HFFc6 (cell line): Measurements from ENCODE around the gene ACTG1. TPM values are rescaled to one million over a fixed set of nuclear protein-coding genes. Genes with fewer than 3 reads are reported as not detected.
A peak's percentile ranks its signal among the peaks of the same experiment; 100 is the strongest.

Experiments
- DNase-seq: peaks from one replicate; pipeline ENCODE4 v3.0.0-alpha.2; 2018
- H3K27ac Mint-ChIP-seq: 2 replicates; pipeline ENCODE4 v1.8.0; 2020; ENCODE audit warnings: mild to moderate bottlenecking, mixed read lengths
- H3K27me3 Mint-ChIP-seq: 2 replicates; pipeline ENCODE4 v1.8.0; 2021; ENCODE audit warnings: mild to moderate bottlenecking, moderate library complexity, mixed read lengths; ENCODE audit not compliant: insufficient read depth
- H3K36me3 Mint-ChIP-seq: 2 replicates; pipeline ENCODE4 v1.8.0; 2021; ENCODE audit warnings: low read depth, mixed read lengths
- H3K4me1 Mint-ChIP-seq: 2 replicates; pipeline ENCODE4 v1.8.0; 2020; ENCODE audit warnings: low read depth, mixed read lengths
- H3K4me3 Mint-ChIP-seq: 2 replicates; pipeline ENCODE4 v1.8.0; 2020; ENCODE audit warnings: mild to moderate bottlenecking, moderate library complexity, mixed read lengths
- H3K9me3 Mint-ChIP-seq: 2 replicates; pipeline ENCODE4 v1.8.0; 2020; ENCODE audit warnings: mild to moderate bottlenecking, mixed read lengths
- total RNA-seq, 6 experiments: library from RNA; stranded (reverse); fragmentation: NEBNext Ultra II Directional; extraction: Animal tissue kit (Norgen Biotek cat#: 25700); gene quantifications; 2 replicates in 1 of 6; 3 replicates in 5 of 6; pipeline ENCODE4 v1.2.3, GENCODE V29; 2021
- TF ChIP-seq, protein P1 (sequence below): fragments of 200-600 bp; sonication (generic); IDR thresholded peaks from 2 replicates; pipeline ENCODE4 v1.5.0; 2021; ENCODE audit warnings: antibody characterized with exemption, mild to moderate bottlenecking

The ACTG1 gene
- total RNA-seq, 6 experiments from 2014 or later = 7,891 to 11,135 (median 9,908) TPM

DNA sequence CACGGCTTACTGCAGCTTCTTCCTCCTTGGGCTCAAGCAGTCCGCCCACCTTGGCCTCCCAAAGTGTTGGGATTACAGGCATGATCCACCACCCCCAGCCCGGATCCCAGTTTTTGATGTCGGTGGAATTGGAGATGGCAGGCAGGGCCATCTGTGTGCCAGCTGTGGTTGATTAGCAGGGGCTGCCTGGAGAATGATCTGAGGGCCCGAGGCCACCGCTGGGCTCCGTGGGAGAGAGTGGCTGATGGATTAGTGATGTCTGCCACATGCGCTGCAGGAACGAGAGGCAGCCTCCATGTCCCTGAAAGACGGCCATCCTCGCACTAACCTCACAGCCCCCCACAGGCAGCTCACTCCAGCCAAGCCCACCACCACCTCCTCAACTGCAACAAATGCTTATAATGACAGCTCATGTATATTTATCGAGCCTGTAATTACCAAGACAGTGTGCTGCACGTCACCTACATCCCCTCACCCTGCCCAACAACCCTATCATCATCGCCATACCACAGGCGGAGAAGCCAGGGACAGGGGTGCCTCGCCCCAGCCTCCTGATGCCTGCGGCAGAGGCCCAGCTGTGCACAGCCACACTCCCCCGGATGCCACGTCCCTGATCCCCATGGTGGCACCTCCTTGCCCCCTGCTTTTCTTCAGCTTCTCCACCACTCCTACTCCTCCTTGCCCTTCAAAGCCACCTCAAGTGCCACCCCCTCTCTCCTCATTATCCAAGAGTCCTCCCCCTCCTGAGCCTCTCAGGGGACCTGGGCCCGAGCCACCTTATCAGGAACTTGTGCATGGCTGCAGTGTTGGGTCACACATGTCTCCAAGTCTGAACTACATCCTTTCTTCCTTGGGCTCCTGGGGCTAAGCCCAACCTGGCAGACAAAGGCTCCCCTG is 33.2 kb downstream of the ACTG1 start:
- Mint-ChIP-seq H3K36me3 (peaks cover 4% of the 10 kb centered on the region; the same call in 1 of the 2 replicates), H3K4me1 (peaks cover 15% of the 10 kb centered on the region), H3K9me3 (no peaks in the 10 kb centered on the region), H3K27me3 (peaks cover 8% of the 10 kb centered on the region), H3K4me3 (no peak overlapping the region), H3K27ac (peak overlapping the region; percentile 30)
- TF ChIP-seq, protein P1, sequence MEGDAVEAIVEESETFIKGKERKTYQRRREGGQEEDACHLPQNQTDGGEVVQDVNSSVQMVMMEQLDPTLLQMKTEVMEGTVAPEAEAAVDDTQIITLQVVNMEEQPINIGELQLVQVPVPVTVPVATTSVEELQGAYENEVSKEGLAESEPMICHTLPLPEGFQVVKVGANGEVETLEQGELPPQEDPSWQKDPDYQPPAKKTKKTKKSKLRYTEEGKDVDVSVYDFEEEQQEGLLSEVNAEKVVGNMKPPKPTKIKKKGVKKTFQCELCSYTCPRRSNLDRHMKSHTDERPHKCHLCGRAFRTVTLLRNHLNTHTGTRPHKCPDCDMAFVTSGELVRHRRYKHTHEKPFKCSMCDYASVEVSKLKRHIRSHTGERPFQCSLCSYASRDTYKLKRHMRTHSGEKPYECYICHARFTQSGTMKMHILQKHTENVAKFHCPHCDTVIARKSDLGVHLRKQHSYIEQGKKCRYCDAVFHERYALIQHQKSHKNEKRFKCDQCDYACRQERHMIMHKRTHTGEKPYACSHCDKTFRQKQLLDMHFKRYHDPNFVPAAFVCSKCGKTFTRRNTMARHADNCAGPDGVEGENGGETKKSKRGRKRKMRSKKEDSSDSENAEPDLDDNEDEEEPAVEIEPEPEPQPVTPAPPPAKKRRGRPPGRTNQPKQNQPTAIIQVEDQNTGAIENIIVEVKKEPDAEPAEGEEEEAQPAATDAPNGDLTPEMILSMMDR = no peak
- no peak for DNase-seq

DNA sequence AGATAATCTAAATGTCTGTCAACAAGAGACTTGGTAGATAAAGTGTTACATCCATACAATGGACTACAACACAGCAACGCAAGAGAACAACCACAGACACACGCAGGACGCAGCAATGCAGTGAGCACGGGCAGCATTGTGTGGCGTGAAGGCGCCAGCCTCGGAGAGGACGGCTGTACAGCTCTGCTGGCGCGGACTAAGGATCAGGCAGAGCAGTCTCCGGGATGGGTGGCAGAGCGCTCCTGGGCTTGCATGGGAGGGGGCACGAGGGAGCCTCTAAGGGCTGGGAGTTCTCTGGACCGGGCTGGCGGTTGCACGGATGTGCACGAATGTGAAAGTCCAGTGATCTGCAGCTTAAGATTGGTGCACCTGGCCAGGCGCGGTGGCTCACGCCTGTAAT is 34.5 kb downstream of the ACTG1 start:
- H3K9me3 Mint-ChIP-seq = no peaks in the 10 kb centered on the region
- H3K4me1 Mint-ChIP-seq = peaks cover 15% of the 10 kb centered on the region
- TF ChIP-seq, protein P1 = no peak
- H3K4me3 Mint-ChIP-seq = no peak overlapping the region
- no peak for DNase-seq
- peaks cover 4% of the 10 kb centered on the region; the same call in 1 of the 2 replicates for H3K36me3 Mint-ChIP-seq
- H3K27me3 Mint-ChIP-seq = peaks cover 8% of the 10 kb centered on the region
- no peak overlapping the region for H3K27ac Mint-ChIP-seq

DNA sequence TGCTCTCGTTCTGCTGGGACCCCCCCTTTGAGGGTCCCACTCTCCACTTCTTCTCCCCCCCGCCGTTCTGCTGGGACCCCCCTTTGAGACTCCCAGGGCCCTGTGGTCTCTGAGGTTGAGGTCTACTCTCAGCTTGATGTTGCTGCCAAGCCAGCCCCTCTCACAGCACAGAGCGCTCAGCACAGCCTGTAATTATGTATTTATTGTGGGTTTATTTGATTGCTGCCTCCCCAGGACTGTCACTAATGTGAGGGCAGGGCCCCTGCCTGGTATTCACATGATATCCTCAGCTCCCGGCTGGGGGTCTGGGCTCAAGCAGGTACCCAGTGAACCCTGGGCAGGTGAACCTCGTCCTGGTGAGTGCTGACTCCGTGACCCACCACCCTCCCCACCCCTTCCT is 35.4 kb downstream of the ACTG1 start:
- DNase-seq = no peak
- H3K4me3 Mint-ChIP-seq = no peak overlapping the region
- H3K36me3 Mint-ChIP-seq = peaks cover 4% of the 10 kb centered on the region; the same call in 1 of the 2 replicates
- no peaks in the 10 kb centered on the region for H3K9me3 Mint-ChIP-seq
- no peak overlapping the region for H3K27ac Mint-ChIP-seq
- TF ChIP-seq, protein P1 = no peak
- H3K27me3 Mint-ChIP-seq = peaks cover 5% of the 10 kb centered on the region; the same call in 1 of the 2 replicates
- H3K4me1 Mint-ChIP-seq = peaks cover 17% of the 10 kb centered on the region

DNA sequence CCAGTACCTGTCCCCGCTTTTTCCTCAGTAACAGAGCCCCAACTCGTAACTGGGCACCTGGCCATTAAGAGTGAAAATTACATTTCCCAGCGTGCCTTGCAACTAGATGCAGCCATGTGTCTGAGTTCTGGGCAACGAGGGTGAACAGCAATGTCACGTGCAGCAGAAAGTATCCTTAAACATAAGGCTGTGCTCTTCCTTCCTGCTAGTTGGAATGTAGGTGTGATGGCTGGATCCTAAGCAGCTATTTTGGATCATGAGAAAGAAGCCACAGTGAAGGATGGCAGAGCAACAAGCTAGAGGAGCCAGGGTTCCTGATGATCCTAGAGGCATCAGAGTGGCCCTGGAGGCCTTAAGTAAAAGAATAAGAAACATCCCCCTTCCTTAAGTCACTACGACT is 36.0 kb downstream of the ACTG1 start:
- H3K27ac Mint-ChIP-seq = no peak overlapping the region
- peaks cover 4% of the 10 kb centered on the region; the same call in 1 of the 2 replicates for H3K36me3 Mint-ChIP-seq
- peaks cover 22% of the 10 kb centered on the region for H3K4me1 Mint-ChIP-seq
- no peak overlapping the region for H3K4me3 Mint-ChIP-seq
- H3K27me3 Mint-ChIP-seq = peaks cover 7% of the 10 kb centered on the region; the same call in 1 of the 2 replicates
- DNase-seq = no peak
- TF ChIP-seq, protein P1 = no peak
- H3K9me3 Mint-ChIP-seq = no peaks in the 10 kb centered on the region

DNA sequence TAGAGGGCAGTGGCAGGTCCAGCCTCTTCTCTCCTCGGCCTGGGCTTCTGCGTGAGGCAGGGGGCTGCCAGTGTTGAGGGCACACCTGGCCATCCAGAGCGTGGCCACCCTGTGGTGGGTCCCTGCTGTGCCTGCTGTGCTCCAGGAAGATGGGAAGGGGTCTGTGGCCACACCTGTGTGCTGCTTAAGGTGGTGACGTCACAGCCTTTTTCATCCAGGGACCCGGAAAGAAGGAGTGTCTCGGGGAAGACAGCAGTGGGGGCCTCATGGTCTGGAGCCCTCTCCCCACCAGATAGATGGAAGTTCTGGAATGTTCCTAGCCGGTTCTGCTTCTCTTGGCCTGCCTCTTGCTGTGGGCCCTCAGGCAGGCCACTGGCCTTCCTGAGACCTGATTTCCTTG is 36.5 kb downstream of the ACTG1 start:
- H3K9me3 Mint-ChIP-seq = no peaks in the 10 kb centered on the region
- H3K36me3 Mint-ChIP-seq = peaks cover 4% of the 10 kb centered on the region; the same call in 1 of the 2 replicates
- H3K4me3 Mint-ChIP-seq = no peak overlapping the region
- no peak for DNase-seq
- H3K4me1 Mint-ChIP-seq = peaks cover 27% of the 10 kb centered on the region
- H3K27ac Mint-ChIP-seq = no peak overlapping the region
- peaks cover 7% of the 10 kb centered on the region; the same call in 1 of the 2 replicates for H3K27me3 Mint-ChIP-seq
- TF ChIP-seq, protein P1 = no peak
